Right cardiac atrium (tissue), 5 donors: ENCODE results near the gene ASTN2. TPM values are rescaled to one million over a fixed set of nuclear protein-coding genes. Genes with fewer than 3 reads are reported as not detected.
"Not testable (repeated sequence)": the region's sequence is repeated elsewhere in the genome, so short reads cannot be mapped to it uniquely, and the experiment has no call there.

ENCODE experiments used
- ATAC-seq, 2 donors: fragments of 200-7000 bp; cut with Tn5 transposase; one replicate each; pipeline versions ENCODE4 v1.8.0 to v1.9.1; 2020; ENCODE audit warnings: moderate library complexity in 2 of 2, mild to moderate bottlenecking in 1 of 2
- DNase-seq, 3 donors: peaks; one replicate each; pipeline ENCODE4 v3.0.0-alpha.2; 2020
- H3K27ac ChIP-seq: one replicate; pipeline ENCODE4 v1.5.1; 2013; ENCODE audit warnings: mild to moderate bottlenecking, low read length, control low read depth, moderate library complexity
- H3K27me3 ChIP-seq: one replicate; pipeline ENCODE4 v1.6.1; 2013; ENCODE audit not compliant: control insufficient read depth, insufficient read depth
- H3K4me1 ChIP-seq: one replicate; pipeline ENCODE4 v1.6.1; 2013; ENCODE audit warnings: low read length; ENCODE audit not compliant: control insufficient read depth, insufficient read depth
- H3K4me3 ChIP-seq: one replicate; pipeline ENCODE4 v1.5.1; 2013; ENCODE audit warnings: low read length, control low read depth
- H3K9me3 ChIP-seq: one replicate; pipeline ENCODE4 v1.6.1; 2013; ENCODE audit warnings: low read length; ENCODE audit not compliant: control insufficient read depth
- WGBS: extraction: QIAGEN DNeasy Blood & Tissue Kit; methylation state at CpG from one replicate; pipeline ENCODE4 v1.1.7; 2013; 5-methylcytosine and 5-hydroxymethylcytosine counted together
- intact Hi-C, 4 donors: fragments of 100-400 bp; cut with DNase I; formaldehyde crosslinking; loops; one replicate each; pipeline versions ENCODE4 v1.11.0 to v1.14.0; 2022 to 2023
- polyA plus RNA-seq: library from polyadenylated mRNA; stranded (reverse); fragments of 200-250 nt; gene quantifications from one replicate; pipeline ENCODE4 v1.2.3, GENCODE V29; 2013
- total RNA-seq, 4 donors: library from RNA; stranded (reverse); fragmentation: NEBNext Ultra II Directional; extraction: Animal tissue kit (Norgen Biotek cat#: 25700); gene quantifications; one replicate each; pipeline ENCODE4 v1.2.1, GENCODE V29; 2021
- donor health status: healthy with polysubstance abuse.
- donor health status: DM: no; HTN: yes; CAD: no.
- donor health status: DM: no; HTN: no; CAD: no.
- donor health status: DM: no; HTN: yes; CAD: no; lungs with severe emphysema.
- donor health status: DM: yes; HTN: yes; CAD: no.

Gene ASTN2
- total and polyA plus RNA-seq, 5 donors: 18.1 to 79.3 (median 59.8) TPM

GRCh38 chr9:116859763-116860162, 555.1 kb downstream of the ASTN2 start:
- Histone ChIP-seq H3K27ac (no peak overlapping the region), H3K4me3 (no peak overlapping the region), H3K4me1 (no peaks in the 10 kb centered on the region), H3K27me3 (no peaks in the 10 kb centered on the region), H3K9me3 (no peaks in the 10 kb centered on the region)
- intact Hi-C loops: loop anchor here (2.0 to 5.0 kb wide), 3 partner anchors 117 to 122 kb away; no protein-coding TSS in a partner anchor
- DNase-seq: no peak
- 88% methylated on average over 2 of the region's 2 CpGs for WGBS
- no peak for ATAC-seq

- no peaks in the 10 kb centered on the region for H3K9me3 ChIP-seq
- H3K4me3 ChIP-seq: no peak overlapping the region
- ATAC-seq: no peak
- H3K27me3 ChIP-seq: no peaks in the 10 kb centered on the region
- no peak overlapping the region for H3K27ac ChIP-seq
- H3K4me1 ChIP-seq: no peaks in the 10 kb centered on the region
- no peak for DNase-seq
- intact Hi-C loops: loop anchor here in 1 of 4 donors (5.0 kb wide), 1 partner anchor 115 kb away; no protein-coding TSS in a partner anchor
- WGBS: 93% methylated on average over 2 of the region's 2 CpGs
These were observed 557.5 kb downstream of the ASTN2 start for GRCh38 chr9:116857321-116857720.

- WGBS: 56% methylated on average over 4 of the region's 4 CpGs
- Histone ChIP-seq H3K4me1 (no peaks in the 10 kb centered on the region), H3K27ac (no peak overlapping the region), H3K4me3 (no peak overlapping the region), H3K9me3 (no peaks in the 10 kb centered on the region), H3K27me3 (no peaks in the 10 kb centered on the region)
- ATAC-seq: peak in 1 of 2 donors; percentile 34
- intact Hi-C loops: loop anchor here in 1 of 4 donors (5.0 kb wide), 1 partner anchor 114 kb away; no protein-coding TSS in a partner anchor
- DNase-seq: no peak
These were observed 558.8 kb downstream of the ASTN2 start for GRCh38 chr9:116855881-116856662.

GRCh38 chr9:116849721-116850120, 565.1 kb downstream of the ASTN2 start:
- Histone ChIP-seq H3K4me1 (no peaks in the 10 kb centered on the region), H3K4me3 (no peak overlapping the region), H3K27me3 (no peaks in the 10 kb centered on the region), H3K9me3 (no peaks in the 10 kb centered on the region), H3K27ac (no peak overlapping the region)
- WGBS: 75% methylated on average over 3 of the region's 3 CpGs
- ATAC-seq: no peak
- intact Hi-C loops: no loop called here
- DNase-seq: no peak

- ATAC-seq (peak in 1 of 2 donors; percentile 41), DNase-seq (no peak)
- Histone ChIP-seq H3K4me1 (peaks cover 2% of the 10 kb centered on the region), H3K9me3 (no peaks in the 10 kb centered on the region), H3K27me3 (no peaks in the 10 kb centered on the region), H3K27ac (no peak overlapping the region), H3K4me3 (no peak overlapping the region)
- intact Hi-C loops: no loop called here
These were observed 570.2 kb downstream of the ASTN2 start for GRCh38 chr9:116844621-116845020.

GRCh38 chr9:116843863-116844620, 570.8 kb downstream of the ASTN2 start:
- intact Hi-C loops: no loop called here
- Histone ChIP-seq H3K27me3 (no peaks in the 10 kb centered on the region), H3K9me3 (no peaks in the 10 kb centered on the region), H3K27ac (no peak overlapping the region), H3K4me1 (peaks cover 2% of the 10 kb centered on the region), H3K4me3 (no peak overlapping the region)
- no peak for DNase-seq
- ATAC-seq: no peak
- 48% methylated on average over 7 of the region's 7 CpGs for WGBS

- no peak overlapping the region for H3K27ac ChIP-seq
- peaks cover 2% of the 10 kb centered on the region for H3K4me1 ChIP-seq
- intact Hi-C loops: no loop called here
- WGBS: 68% methylated on average over 6 of the region's 6 CpGs
- H3K9me3 ChIP-seq: no peaks in the 10 kb centered on the region
- no peak overlapping the region for H3K4me3 ChIP-seq
- DNase-seq: no peak
- ATAC-seq: no peak
- H3K27me3 ChIP-seq: no peaks in the 10 kb centered on the region
These were observed 572.2 kb downstream of the ASTN2 start for GRCh38 chr9:116842658-116843057.

GRCh38 chr9:116838468-116838867, 576.4 kb downstream of the ASTN2 start:
- H3K4me1 ChIP-seq, DNase-seq, ATAC-seq, H3K27ac ChIP-seq, H3K9me3 ChIP-seq, H3K4me3 ChIP-seq, H3K27me3 ChIP-seq, intact Hi-C loops: not testable (repeated sequence)
- 86% methylated on average over 7 of the region's 7 CpGs for WGBS

GRCh38 chr9:116837018-116837989, 577.6 kb downstream of the ASTN2 start:
- no peak for ATAC-seq
- no peaks in the 10 kb centered on the region for H3K4me1 ChIP-seq
- intact Hi-C loops: no loop called here
- DNase-seq: no peak
- no peaks in the 10 kb centered on the region for H3K9me3 ChIP-seq
- no peak overlapping the region for H3K27ac ChIP-seq
- H3K4me3 ChIP-seq: no peak overlapping the region
- 61% methylated on average over 5 of the region's 5 CpGs for WGBS
- no peaks in the 10 kb centered on the region for H3K27me3 ChIP-seq

- H3K9me3 ChIP-seq, H3K4me3 ChIP-seq, H3K27me3 ChIP-seq, DNase-seq, H3K27ac ChIP-seq, intact Hi-C loops, ATAC-seq, H3K4me1 ChIP-seq: not testable (repeated sequence)
- WGBS: 95% methylated on average over 2 of the region's 2 CpGs
These were observed 584.5 kb downstream of the ASTN2 start for GRCh38 chr9:116830321-116830720.
